HG03066 (cell line): ENCODE measurements around the gene ESPL1.

Experiments
- ATAC-seq: cut with Tn5 transposase; IDR thresholded peaks from one replicate; pipeline ENCODE4 v1.9.1; 2021; ENCODE audit warnings: low read depth; ENCODE audit not compliant: unreplicated experiment

ESPL1 gene

DNA sequence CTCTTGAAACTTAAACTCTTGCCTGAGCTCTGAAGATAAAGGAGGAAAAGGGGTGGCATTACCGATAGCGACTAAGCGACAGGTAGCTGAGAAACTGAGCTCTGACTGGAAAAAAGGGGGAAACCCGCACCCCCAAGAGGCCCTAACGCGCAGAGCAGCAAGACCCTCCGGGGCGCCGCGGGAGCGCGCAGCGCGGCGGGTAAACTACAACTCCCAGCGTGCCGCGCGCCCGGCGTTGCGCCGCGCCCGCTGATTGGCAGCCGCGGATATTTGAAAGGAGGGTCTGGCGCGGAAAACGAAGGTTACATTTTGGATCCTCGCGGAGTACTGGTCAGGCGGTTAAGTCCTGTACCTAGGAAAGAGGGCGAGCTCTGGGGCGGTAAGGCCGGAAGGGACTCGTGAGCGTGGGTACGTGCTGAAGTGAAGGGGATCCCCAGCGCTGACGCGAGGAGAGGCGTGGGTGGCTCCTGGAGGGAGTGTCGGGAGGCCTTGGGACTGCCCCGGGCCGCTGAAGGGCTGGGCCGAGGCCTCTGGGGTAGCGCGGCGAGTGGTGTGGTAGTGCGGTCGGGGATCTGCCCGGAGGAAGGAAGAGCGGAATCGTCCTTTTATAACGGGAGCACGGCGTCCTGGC, at the start of gene ESPL1:
Gene ESPL1, plus strand, starts transcription at position 301 of the 631 bp plus-strand sequence. CDS start 468 bp downstream, outside the sequence.
- peak; percentile 75 for ATAC-seq

- no peak for ATAC-seq
These were observed 49.4 kb upstream of the ESPL1 start for GRCh38 chr12:53218551-53219291.

DNA sequence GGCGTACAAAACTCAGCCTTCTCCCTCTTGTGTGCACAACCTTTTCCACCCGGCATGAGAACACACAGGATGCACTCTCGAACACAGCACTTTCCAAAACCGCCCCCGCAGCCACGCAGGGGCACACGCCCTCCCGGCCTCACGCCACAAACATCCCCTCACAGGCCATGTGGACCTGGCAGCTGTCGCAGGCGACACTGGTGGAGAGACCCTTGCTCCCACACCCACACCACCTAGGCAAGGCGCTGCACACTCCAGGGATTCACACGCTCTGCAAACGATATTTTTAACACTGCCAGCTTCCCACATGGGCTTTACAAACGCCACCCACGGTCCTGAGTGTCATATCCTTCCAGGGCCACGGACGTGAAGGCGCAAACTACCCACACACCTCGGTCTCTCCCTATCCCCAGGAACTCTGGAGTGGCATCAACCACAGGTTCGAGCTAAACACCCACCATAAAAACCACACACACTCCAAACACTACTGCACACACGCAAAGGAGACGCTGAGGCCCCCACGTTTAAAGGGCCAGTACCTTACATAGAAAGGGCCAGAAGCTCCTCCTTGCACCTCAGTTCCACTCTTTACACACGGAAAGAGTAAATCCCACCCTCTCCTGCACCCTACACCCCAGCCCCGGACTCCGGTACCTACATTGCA, 48.7 kb upstream of the ESPL1 start:
- no peak for ATAC-seq

DNA sequence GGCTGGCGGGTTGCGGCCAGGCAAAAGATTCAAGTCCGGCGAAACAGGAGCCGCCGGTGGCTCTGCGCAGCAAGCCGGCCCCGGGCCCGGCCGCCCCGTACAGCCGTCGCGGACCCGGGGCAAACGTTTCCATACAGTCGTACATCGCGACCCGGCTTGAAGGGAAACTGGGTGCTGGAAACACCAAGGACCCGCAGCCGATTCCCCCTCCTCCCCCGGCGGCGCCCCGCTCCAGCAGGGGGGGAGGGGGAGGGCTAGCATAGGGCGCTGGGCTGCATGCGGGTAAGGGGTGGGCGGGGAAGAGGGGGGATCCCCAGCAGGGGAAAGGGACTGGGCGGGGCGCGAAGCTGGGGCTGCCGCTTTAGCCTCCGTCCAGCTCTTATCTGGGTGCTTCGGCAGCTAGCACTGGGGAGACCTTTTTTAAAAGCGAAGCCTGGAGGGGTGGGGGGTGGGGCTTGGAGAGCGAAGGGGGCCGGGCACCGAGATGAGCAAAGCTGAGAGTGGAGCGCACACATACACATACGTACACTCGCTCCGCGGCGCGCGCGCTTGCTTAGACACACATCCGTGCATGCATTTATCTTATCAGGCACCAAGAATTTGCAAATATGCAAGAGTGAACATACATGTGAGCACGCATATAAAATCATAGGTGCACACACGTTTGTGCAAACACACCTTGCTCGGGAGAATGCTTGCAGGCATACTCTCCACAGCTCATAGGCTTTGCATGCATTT, 48.0 kb upstream of the ESPL1 start:
- peak; percentile 40 for ATAC-seq

GRCh38 chr12:53220694-53221202, 47.4 kb upstream of the ESPL1 start:
- peak; percentile 49 for ATAC-seq

DNA sequence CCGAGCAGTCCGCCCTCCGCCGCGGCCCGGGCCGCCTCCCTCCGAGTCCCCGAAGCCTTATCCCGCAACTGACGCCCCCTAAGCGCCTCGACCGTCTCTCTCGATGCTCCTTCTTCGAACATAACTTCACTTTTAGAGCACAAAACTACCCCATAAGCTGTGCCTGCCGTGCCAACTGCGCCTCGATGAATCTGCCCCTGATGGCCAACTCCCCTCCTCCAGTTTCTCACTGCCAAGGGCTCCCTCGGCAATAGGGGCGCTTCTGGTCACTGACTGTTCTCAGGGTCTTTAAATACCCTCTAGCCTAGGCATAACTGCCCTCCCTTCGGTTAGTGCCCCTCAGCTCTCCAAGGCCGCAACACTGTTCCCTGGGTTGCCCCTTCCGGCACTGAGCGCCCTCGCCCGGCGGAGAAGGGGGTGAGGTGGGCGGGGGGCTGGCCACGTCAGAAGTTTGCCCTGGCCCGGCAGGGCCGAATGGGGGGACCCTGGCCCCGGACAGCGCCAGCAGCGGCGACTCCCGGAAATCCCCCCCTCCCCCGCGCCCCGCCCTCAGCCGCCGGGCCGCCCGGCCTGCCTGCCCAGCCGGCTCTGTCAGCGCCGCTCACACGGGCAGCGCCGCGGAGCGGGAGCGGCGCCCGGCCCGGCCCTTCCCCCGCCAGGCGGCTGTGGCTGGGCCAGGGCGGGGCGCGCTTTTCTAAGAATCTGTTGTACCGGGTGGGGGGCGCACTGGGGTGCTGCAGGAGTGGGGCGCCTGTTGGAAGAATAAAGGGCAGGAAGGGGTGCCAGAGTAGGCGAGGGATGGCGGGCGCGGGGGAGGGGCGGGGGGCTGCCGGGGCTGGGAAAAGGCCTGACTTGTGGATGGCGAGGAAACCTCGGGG, 46.7 kb upstream of the ESPL1 start:
- ATAC-seq: peak; percentile 25

DNA sequence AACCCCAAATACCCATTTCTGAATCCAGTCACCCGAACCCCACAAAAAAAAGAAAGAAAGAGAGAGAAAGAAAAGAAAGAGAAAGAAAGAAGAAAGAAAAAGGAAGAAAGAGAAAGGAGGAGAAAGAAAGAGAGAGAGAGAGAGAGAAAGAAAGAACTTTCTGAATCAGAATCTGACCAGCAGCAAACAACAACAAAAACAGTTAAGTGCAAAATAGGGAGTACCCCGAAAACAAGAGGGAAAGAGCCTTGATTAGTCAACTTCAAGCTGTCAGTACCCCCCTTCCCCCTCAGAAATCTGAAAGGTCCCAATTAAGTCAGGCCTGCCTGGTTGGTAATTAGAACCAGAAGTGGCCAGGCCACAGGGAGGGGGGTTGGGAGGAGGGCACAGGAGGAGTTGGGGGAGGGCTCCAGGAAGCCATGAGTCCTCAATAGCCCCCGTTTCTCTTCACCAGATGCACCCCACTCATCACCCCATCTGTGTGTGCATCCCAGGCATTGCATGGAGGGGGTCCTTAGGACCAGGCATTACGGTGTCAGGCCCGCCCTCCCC, 45.9 kb upstream of the ESPL1 start:
- ATAC-seq: no peak

DNA sequence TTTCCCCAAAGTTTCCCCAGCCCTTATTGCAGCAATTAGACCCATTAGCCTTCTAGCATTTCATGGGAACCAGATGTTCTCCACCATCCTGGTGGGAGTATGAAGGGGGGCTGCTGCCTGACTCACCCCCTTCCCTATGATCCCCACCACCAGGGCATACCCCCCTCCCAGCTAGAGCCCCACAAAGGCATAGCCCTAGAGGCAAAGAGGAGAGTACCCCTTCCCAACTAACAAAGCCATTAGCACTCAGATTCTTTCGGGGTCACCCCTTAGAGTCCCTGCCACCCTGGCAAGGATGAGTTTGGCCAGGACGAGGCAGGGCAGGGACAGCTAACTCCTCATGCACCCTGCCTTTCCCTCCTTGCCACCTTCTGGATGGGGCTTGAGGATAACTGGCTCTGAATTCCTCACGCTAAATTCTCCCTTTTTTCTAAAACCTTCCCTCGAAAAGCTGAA, 45.3 kb upstream of the ESPL1 start:
- ATAC-seq: no peak

GRCh38 chr12:53223389-53224060, 44.6 kb upstream of the ESPL1 start:
- no peak for ATAC-seq

- ATAC-seq: no peak
These were observed 43.8 kb upstream of the ESPL1 start for GRCh38 chr12:53224061-53224896.

- no peak for ATAC-seq
These were observed 43.0 kb upstream of the ESPL1 start for GRCh38 chr12:53224897-53225634.

DNA sequence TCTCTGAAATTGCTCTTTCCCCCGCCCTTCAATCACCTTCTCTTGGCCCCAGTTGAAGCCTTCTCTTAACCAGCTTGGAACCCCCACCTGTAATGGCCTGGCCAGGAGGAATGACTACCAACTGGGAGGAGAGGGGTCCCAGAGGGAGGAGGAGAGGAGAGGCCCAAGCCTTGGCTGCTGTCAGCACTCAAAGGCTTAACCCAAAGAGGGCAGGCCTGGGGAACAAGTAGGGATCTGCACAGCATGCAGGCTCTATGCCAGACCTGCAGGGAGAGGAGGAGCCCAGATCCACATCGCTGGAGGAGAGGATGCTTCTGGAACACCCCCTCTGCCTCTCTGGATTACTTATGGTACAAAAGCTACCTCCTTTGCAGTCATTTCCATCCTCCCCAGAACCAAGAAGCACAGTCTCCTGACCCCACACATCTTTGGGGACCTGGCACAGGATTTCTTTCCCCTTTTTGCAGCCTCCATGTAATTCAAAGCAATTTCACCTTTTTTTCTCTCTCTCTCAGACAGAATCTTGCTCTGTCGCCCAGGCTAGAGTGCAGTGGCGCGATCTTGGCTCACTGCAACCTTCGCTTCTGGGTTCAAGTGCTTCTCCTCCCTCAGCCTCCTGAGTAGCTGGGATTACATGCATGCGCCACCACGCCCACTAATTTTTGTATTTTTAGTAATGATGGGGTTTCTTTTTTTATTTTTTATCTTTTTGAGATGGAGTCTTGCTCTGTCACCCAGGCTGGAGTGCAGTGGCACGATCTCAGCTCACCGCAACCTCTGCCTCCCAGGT, 42.3 kb upstream of the ESPL1 start:
- ATAC-seq: no peak

- ATAC-seq: no peak
These were observed 41.3 kb upstream of the ESPL1 start for GRCh38 chr12:53226815-53227214.

- ATAC-seq: no peak
These were observed 40.8 kb upstream of the ESPL1 start for GRCh38 chr12:53227341-53227740.

- no peak for ATAC-seq
These were observed 40.3 kb upstream of the ESPL1 start for GRCh38 chr12:53227836-53228235.

DNA sequence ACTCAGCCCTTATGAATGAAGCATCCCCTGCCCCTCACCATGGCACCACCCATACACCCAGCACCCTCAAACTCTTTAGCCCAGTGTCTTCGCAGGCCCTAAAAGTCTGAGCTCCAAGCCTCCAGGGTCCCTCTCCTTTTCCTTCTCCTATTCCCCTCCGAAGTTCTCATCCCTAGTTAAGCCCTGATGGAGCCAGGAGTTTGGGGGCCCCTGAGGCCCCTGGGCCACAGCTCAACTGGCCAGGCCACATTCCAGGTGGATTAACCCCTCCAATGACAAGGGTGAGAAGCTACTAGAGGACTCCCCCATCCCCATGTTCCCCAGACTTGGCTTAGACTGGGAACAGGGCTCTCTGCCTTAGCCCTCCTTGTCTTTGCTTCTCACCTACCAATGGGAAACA, 38.6 kb upstream of the ESPL1 start:
- ATAC-seq: no peak
